HG02884 (cell line): ENCODE measurements around the gene SYT4.
"Not testable (repeated sequence)": the region's sequence is repeated elsewhere in the genome, so short reads cannot be mapped to it uniquely, and the experiment has no call there.

Source experiments
- ATAC-seq: cut with Tn5 transposase; IDR thresholded peaks from one replicate; pipeline ENCODE4 v1.9.1; 2021; ENCODE audit warnings: mild to moderate bottlenecking, moderate library complexity; ENCODE audit not compliant: unreplicated experiment

SYT4 gene, protein sequence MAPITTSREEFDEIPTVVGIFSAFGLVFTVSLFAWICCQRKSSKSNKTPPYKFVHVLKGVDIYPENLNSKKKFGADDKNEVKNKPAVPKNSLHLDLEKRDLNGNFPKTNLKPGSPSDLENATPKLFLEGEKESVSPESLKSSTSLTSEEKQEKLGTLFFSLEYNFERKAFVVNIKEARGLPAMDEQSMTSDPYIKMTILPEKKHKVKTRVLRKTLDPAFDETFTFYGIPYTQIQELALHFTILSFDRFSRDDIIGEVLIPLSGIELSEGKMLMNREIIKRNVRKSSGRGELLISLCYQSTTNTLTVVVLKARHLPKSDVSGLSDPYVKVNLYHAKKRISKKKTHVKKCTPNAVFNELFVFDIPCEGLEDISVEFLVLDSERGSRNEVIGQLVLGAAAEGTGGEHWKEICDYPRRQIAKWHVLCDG

GRCh38 chr18:43277164-43277600 is at the start of gene SYT4:
Gene SYT4 (minus strand): TSS chr18:43277490. CDS start chr18:43277281, 209 bp downstream.
- no peak for ATAC-seq

DNA sequence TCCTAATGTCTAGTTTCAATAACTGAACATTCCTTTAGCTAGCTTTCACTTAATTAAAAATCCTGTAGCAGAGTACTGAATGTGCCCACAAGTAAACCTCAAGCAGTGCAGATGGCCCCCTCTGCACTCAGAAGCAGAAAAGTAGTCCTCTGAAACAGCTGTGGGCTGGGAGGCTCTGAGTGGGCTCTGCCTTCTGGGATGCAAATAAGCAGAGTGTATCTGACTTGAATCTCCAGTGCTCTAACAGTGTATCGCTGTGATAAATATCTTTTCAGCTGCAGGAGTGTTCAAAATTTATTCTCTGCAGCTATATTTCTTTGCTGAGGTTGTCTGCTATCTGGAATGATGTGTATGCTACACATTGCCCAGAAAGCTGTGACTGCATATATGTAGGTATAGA is 44.8 kb upstream of the SYT4 start:
- no peak for ATAC-seq

DNA sequence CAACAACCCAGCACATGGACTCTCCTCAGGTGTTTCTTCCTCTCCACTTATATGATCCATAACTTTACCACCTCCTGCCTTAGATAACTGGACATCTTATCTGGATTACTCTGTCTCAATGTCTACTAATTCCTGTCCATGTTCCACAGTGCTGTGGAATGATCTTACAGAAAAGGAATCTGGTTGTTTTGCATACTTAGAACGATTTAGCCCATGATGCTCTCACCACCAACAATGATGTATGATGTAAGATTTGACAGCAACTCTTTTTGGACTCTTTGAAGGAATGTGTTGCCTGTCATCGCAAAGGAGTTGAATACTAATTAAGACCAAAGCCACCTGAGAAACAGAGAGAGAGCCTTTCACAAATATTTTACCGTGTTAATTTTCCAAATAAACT is 37.7 kb upstream of the SYT4 start:
- no peak for ATAC-seq

- ATAC-seq = no peak
Measured at GRCh38 chr18:43312891-43313290, 35.6 kb upstream of the SYT4 start.

DNA sequence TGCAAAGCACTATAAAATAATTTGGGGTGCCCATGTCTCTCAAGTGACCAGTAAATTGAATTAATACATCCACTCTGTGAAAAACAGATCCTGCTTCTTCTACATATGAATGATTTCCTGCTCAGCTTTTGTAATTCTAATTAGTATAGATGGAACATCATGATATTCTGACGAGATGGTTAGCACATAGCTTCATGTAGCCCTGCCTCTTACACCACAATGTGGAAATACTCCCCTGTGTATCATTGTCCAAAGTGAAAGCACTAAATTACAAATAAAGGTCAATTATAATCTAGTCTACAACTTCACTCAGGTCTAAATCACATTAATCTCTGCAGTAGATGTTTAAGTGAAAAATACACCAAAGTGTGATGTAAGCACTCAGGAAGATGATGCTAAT is 32.9 kb upstream of the SYT4 start:
- ATAC-seq = no peak

- ATAC-seq = no peak
Measured at GRCh38 chr18:43303376-43303775, 26.1 kb upstream of the SYT4 start.

- not testable (repeated sequence) for ATAC-seq
Measured at GRCh38 chr18:43286187-43286586, 8.9 kb upstream of the SYT4 start.

DNA sequence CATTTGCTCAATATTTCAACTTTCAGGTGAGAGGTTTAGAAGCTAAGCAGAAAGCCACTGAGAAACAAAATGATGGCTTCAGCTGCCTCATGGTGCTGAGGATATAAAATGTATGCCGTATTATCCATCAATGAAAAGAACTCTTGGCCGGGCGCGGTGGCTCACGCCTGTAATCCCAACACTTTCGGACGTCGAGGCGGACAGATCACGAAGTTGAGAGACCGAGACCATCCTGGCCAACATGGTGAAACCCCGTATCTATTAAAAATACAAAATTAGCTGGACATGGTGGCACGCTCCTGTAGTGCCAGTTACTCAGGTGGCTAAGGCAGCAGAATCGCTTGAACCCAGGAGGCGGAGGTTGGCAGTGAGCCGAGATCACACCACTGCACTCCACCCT is 6.0 kb upstream of the SYT4 start:
- ATAC-seq = no peak

GRCh38 chr18:43279015-43279744 is 1.9 kb upstream of the SYT4 start:
- ATAC-seq = peak; percentile 65

DNA sequence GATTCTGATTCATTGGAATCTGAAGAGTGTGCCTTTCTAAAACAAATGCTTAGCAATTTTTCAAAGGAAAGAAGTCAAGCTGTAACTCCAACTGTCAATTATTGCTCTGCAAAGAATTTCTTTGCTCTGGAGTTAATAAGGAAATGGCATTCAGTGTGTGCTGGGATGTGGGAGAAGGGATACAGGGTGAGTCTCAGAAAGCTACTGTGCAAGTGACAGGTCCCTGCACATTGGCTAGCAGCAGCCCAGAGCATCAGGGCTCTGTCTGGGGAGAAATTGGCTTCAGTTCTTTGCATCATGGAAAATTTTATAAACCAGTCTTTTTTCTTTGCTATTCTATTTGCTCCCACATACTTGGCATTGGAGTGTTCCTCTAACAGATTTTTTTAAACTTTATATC is 1.1 kb upstream of the SYT4 start:
- ATAC-seq = no peak

DNA sequence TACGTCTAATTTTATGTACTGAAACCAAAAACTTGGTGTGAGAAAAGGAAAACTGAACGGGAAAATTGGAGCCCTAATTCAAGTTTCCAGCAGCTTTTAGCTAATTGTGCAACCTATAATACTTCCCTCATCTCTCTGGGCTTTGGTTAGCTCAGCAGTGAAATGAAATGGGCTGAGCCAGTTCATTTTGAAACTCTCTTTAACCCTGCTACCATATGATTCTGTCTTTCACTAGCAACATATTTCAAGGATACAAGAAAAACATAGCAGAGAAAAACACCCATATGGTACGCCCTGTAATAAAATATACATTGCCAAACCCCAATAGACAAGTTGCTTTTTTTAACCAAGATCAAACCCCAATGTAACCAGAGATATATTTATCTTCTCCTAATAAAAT is 799 bp downstream of the SYT4 start:
- ATAC-seq = no peak

GRCh38 chr18:43275546-43275945 is 1.7 kb downstream of the SYT4 start:
- ATAC-seq = no peak

DNA sequence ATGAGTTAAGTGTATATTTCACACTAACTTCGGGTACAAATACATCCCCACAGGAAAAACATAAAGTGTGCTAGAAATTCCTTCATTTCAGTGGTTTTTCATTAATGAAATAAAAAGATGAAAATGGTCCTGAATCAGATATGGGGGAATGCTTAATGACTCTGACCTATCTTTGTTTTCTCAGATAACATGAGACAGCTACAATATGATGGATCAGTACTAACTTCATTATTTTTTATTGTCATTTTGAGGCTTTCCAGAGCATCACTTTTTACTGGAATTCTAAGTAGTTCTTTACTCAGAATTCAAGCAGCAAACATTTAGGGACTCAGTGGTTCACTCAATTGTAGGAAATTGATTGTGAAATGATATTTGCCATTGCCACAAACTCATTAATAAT is 2.8 kb downstream of the SYT4 start:
- ATAC-seq = no peak

DNA sequence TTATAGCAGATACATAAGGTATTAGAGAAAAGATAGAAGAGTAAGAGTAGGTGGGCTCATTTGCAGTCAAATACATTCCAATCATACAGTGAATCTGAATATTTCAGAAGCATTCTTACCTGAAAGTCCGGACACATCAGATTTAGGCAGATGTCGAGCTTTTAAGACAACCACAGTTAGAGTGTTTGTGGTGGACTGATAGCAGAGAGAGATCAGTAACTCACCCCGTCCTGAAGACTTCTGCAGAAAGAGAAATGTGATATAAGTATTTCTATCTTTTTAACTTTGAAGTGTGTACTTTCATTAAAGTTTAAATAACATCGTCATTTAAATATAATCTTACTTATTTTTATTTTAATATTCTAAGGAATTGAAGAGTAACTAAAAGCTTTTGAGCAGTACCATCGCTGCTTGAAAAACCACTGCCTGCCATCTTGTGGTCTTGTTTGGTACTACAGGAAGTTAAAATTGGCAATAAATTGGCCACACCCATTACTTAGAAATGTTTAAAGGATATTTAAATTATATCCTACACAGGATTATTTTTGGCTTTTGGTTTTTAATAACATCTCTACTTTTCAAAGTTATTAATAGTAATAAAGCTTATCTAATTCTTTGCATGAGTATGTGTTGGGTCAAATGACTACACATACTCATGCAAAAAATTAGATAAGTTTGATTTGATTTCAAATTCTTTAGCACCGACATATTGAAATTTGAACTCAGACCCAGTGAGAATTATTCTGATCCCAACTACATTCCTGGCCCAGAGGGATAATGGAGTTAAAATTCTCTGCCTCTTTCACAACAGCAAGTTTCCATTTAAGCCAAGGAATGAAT is 5.5 kb downstream of the SYT4 start:
- ATAC-seq = peak; percentile 85

- no peak for ATAC-seq
Measured at GRCh38 chr18:43267818-43268217, 9.5 kb downstream of the SYT4 start.

GRCh38 chr18:43265465-43265864 is 11.8 kb downstream of the SYT4 start:
- ATAC-seq = no peak

DNA sequence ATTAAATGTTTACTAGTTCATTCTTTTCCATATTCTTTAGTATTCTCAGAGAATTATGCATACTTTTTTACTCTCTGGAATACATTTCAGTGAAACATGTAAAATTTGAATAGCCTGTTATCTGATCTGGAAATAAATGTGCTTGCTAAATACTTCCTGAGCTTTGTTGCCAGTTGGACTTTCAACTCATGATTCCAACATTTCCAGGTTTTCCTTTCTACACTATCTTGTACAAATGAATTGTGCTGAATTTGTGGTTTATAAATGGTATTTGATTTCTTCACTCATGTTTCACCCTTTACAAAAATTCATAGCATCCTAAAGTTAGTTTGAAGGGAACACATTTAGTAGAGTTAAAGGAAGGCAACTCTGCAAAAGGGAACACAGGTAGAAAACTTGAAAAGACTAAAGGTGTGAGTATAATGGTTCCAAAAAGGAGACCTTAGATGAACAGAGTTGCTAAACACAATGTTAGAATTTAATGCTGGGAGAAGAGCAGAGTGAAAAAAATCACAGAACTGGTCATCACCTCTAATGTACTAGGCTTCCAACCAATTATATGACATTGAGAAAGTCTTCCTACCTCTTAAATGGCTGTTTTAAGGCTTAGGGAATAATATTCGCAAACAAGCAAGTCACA is 28.6 kb downstream of the SYT4 start:
- ATAC-seq = no peak

DNA sequence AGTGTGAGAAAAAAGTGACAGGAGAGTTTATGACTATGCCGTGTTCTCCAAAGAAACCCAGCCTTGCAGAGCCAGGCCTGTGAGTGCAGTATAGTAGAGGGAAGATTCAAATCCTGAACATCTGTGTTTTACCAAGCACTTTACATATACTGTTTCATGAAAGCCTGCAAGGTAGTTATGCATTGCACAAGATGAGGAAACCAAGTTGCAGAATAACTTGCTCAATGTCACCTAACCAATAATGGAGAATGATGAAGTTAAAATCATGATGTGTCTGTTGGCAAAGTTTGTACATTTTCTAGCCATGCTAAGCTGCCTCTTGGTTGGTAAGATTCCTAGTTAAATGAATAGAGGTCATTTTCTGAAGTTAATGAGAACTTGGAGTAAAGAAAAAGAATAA is 29.3 kb downstream of the SYT4 start:
- no peak for ATAC-seq

- no peak for ATAC-seq
Measured at GRCh38 chr18:43238429-43238828, 38.9 kb downstream of the SYT4 start.

DNA sequence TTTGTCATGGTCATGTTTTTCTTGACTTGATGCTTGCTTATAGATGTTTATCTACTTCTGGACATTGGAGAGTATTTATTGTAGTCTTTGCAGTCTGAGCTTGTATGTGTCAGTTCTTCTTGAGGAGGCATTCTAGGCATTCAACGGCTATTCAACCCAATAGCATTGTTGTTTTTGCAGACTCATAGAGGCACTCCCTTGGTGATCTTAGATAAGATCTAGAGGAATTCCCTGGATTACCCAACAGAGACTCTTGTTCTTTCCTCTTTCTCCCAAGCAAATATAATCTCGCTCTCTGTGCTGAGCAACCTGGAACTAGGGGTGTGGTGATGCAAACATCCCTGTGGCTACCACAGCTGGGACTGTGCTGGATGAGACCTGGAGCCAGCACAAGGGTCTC is 40.4 kb downstream of the SYT4 start:
- ATAC-seq = no peak

- no peak for ATAC-seq
Measured at GRCh38 chr18:43234889-43235288, 42.4 kb downstream of the SYT4 start.
